HepG2 (cell line): ENCODE measurements around the gene TEX29.

ENCODE experiments used
- EZH2 ChIP-seq: conservative IDR thresholded peaks from 2 replicates; pipeline ENCODE4 v1.6.1; 2012; ENCODE audit warnings: mild to moderate bottlenecking, low read depth, low read length, moderate library complexity
- MYC ChIP-seq: sonication (generic); formaldehyde crosslinking; IDR thresholded peaks from 2 replicates; pipeline ENCODE4 v1.9.0; 2021; ENCODE audit warnings: missing genetic modification reagents, borderline replicate concordance
- POLR2AphosphoS5 ChIP-seq: IDR thresholded peaks from 2 replicates; pipeline ENCODE4 v1.6.1; 2012; ENCODE audit warnings: low read depth, low read length
- RARG ChIP-seq: sonication (generic); formaldehyde crosslinking; IDR thresholded peaks from 2 replicates; pipeline ENCODE4 v1.4.0; 2020; ENCODE audit warnings: low read depth, mild to moderate bottlenecking, missing genetic modification reagents
- SMC3 ChIP-seq: IDR thresholded peaks from 2 replicates; pipeline ENCODE4 v1.6.1; 2011; ENCODE audit warnings: low read length, improper control_type of control experiment
- SP140L ChIP-seq: sonication (generic); formaldehyde crosslinking; IDR thresholded peaks from 2 replicates; pipeline ENCODE4 v1.4.0; 2020; ENCODE audit warnings: missing genetic modification reagents, borderline replicate concordance
- ZNF274 ChIP-seq: sonication (generic); formaldehyde crosslinking; IDR thresholded peaks from 2 replicates; pipeline ENCODE4 v1.5.1; 2020; ENCODE audit warnings: mild to moderate bottlenecking, missing genetic modification reagents
- ZNF660 ChIP-seq: sonication (generic); formaldehyde crosslinking; IDR thresholded peaks from 2 replicates; pipeline ENCODE4 v1.5.1; 2020; ENCODE audit warnings: mild to moderate bottlenecking, low read depth, missing genetic modification reagents, borderline replicate concordance
- TF ChIP-seq, protein P1 (sequence below): sonication (generic); formaldehyde crosslinking; IDR thresholded peaks from 2 replicates; pipeline ENCODE4 v1.4.0; 2020; ENCODE audit warnings: missing genetic modification reagents
- TF ChIP-seq, protein P2 (sequence below), 2 experiments: IDR thresholded peaks; 2 replicates each; pipeline ENCODE4 v1.6.1; 2011 to 2012; ENCODE audit warnings: low read length in 2 of 2, borderline replicate concordance in 1 of 2, low read depth in 1 of 2, mild to moderate bottlenecking in 1 of 2, moderate library complexity in 1 of 2
- TF ChIP-seq, protein P3 (sequence below): sonication (generic); formaldehyde crosslinking; IDR thresholded peaks from 2 replicates; pipeline ENCODE4 v1.5.0; 2020; ENCODE audit warnings: mild to moderate bottlenecking, missing genetic modification reagents, moderate library complexity
- TF ChIP-seq, protein P4 (sequence below): sonication (generic); formaldehyde crosslinking; IDR thresholded peaks from 2 replicates; pipeline ENCODE4 v1.4.0; 2020; ENCODE audit warnings: missing genetic modification reagents
- TF ChIP-seq, protein P5 (sequence below): IDR thresholded peaks from 2 replicates; pipeline ENCODE4 v1.6.1; 2016; ENCODE audit warnings: control low read depth

DNA sequence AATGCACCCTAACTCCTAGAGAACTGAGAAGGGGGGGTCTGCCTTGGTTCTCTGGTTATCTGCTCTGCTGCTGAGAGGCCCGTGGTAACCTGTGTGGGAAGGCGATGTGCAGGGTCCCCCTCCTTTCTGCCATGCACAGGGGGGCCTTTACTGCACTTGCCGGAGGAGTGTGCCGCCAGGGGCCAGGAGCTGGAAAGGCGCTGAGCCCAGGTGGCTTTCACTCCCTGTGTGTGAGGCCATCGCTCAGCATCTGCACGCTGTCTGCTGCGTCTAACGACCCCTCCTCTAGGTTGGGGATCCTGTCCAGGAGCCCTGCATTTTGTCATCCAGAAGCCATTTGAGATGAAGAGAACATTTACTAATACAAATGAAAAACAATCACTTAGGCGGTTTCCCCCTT, 37.0 kb upstream of the TEX29 start:
- TF ChIP-seq, protein P1, sequence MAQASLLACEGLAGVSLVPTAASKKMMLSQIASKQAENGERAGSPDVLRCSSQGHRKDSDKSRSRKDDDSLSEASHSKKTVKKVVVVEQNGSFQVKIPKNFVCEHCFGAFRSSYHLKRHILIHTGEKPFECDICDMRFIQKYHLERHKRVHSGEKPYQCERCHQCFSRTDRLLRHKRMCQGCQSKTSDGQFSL (CRISPR knock-in tag): no peak
- no peak for TF ChIP-seq POLR2AphosphoS5
- TF ChIP-seq SMC3: no peak
- TF ChIP-seq, protein P2, sequence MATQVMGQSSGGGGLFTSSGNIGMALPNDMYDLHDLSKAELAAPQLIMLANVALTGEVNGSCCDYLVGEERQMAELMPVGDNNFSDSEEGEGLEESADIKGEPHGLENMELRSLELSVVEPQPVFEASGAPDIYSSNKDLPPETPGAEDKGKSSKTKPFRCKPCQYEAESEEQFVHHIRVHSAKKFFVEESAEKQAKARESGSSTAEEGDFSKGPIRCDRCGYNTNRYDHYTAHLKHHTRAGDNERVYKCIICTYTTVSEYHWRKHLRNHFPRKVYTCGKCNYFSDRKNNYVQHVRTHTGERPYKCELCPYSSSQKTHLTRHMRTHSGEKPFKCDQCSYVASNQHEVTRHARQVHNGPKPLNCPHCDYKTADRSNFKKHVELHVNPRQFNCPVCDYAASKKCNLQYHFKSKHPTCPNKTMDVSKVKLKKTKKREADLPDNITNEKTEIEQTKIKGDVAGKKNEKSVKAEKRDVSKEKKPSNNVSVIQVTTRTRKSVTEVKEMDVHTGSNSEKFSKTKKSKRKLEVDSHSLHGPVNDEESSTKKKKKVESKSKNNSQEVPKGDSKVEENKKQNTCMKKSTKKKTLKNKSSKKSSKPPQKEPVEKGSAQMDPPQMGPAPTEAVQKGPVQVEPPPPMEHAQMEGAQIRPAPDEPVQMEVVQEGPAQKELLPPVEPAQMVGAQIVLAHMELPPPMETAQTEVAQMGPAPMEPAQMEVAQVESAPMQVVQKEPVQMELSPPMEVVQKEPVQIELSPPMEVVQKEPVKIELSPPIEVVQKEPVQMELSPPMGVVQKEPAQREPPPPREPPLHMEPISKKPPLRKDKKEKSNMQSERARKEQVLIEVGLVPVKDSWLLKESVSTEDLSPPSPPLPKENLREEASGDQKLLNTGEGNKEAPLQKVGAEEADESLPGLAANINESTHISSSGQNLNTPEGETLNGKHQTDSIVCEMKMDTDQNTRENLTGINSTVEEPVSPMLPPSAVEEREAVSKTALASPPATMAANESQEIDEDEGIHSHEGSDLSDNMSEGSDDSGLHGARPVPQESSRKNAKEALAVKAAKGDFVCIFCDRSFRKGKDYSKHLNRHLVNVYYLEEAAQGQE (IDR thresholded peaks at IDR 0.05; ENCODE audit: borderline replicate concordance in 1 of 2, low read depth in 1 of 2, low read length in 2 of 2): no peak
- no peak for TF ChIP-seq MYC
- no peak for TF ChIP-seq SP140L
- TF ChIP-seq, protein P3, sequence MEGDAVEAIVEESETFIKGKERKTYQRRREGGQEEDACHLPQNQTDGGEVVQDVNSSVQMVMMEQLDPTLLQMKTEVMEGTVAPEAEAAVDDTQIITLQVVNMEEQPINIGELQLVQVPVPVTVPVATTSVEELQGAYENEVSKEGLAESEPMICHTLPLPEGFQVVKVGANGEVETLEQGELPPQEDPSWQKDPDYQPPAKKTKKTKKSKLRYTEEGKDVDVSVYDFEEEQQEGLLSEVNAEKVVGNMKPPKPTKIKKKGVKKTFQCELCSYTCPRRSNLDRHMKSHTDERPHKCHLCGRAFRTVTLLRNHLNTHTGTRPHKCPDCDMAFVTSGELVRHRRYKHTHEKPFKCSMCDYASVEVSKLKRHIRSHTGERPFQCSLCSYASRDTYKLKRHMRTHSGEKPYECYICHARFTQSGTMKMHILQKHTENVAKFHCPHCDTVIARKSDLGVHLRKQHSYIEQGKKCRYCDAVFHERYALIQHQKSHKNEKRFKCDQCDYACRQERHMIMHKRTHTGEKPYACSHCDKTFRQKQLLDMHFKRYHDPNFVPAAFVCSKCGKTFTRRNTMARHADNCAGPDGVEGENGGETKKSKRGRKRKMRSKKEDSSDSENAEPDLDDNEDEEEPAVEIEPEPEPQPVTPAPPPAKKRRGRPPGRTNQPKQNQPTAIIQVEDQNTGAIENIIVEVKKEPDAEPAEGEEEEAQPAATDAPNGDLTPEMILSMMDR (CRISPR knock-in tag): no peak
- TF ChIP-seq, protein P4, sequence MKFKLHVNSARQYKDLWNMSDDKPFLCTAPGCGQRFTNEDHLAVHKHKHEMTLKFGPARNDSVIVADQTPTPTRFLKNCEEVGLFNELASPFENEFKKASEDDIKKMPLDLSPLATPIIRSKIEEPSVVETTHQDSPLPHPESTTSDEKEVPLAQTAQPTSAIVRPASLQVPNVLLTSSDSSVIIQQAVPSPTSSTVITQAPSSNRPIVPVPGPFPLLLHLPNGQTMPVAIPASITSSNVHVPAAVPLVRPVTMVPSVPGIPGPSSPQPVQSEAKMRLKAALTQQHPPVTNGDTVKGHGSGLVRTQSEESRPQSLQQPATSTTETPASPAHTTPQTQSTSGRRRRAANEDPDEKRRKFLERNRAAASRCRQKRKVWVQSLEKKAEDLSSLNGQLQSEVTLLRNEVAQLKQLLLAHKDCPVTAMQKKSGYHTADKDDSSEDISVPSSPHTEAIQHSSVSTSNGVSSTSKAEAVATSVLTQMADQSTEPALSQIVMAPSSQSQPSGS (CRISPR knock-in tag): no peak
- no peak for TF ChIP-seq ZNF660 (CRISPR knock-in tag)
- TF ChIP-seq RARG (CRISPR knock-in tag): no peak
- TF ChIP-seq, protein P5, sequence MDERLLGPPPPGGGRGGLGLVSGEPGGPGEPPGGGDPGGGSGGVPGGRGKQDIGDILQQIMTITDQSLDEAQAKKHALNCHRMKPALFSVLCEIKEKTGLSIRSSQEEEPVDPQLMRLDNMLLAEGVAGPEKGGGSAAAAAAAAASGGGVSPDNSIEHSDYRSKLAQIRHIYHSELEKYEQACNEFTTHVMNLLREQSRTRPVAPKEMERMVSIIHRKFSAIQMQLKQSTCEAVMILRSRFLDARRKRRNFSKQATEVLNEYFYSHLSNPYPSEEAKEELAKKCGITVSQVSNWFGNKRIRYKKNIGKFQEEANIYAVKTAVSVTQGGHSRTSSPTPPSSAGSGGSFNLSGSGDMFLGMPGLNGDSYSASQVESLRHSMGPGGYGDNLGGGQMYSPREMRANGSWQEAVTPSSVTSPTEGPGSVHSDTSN (CRISPR knock-in tag): no peak
- TF ChIP-seq ZNF274 (CRISPR knock-in tag): no peak
- no peak for TF ChIP-seq EZH2
